ENCODE results near the gene PDZRN3.

PDZRN3 gene

GRCh38 chr3:73653351-73653750, 28.6 kb upstream of the PDZRN3 start:
- TF ChIP-seq SIN3A (IDR thresholded peaks at IDR 0.05; ENCODE audit: borderline replicate concordance, insufficient read depth, low read length): no peak
- no peak for TF ChIP-seq TAF1 (IDR thresholded peaks at IDR 0.05; ENCODE audit: borderline replicate concordance, insufficient read depth, low read length)
- no peak for TF ChIP-seq FOXP2 (optimal IDR thresholded peaks at IDR 0.05; ENCODE audit: borderline replicate concordance, extremely low read depth, extremely low read length, insufficient read depth)
- TF ChIP-seq POLR2AphosphoS5 (IDR thresholded peaks at IDR 0.05; ENCODE audit: low read depth, low read length): no peak
- TF ChIP-seq REST (IDR thresholded peaks at IDR 0.05; ENCODE audit: insufficient read depth in 1 of 2, low read depth in 2 of 2, low read length in 2 of 2): no peak

- TF ChIP-seq TAF1 (IDR thresholded peaks at IDR 0.05; ENCODE audit: borderline replicate concordance, insufficient read depth, low read length) (no peak), REST (IDR thresholded peaks at IDR 0.05; ENCODE audit: insufficient read depth in 1 of 2, low read depth in 2 of 2, low read length in 2 of 2) (no peak), FOXP2 (optimal IDR thresholded peaks at IDR 0.05; ENCODE audit: borderline replicate concordance, extremely low read depth, extremely low read length, insufficient read depth) (no peak), POLR2AphosphoS5 (IDR thresholded peaks at IDR 0.05; ENCODE audit: low read depth, low read length) (no peak), SIN3A (IDR thresholded peaks at IDR 0.05; ENCODE audit: borderline replicate concordance, insufficient read depth, low read length) (no peak)
These were observed 28.2 kb upstream of the PDZRN3 start for GRCh38 chr3:73652896-73653295.

- TF ChIP-seq REST (IDR thresholded peaks at IDR 0.05; ENCODE audit: insufficient read depth in 1 of 2, low read depth in 2 of 2, low read length in 2 of 2) (no peak), SIN3A (IDR thresholded peaks at IDR 0.05; ENCODE audit: borderline replicate concordance, insufficient read depth, low read length) (no peak), POLR2AphosphoS5 (IDR thresholded peaks at IDR 0.05; ENCODE audit: low read depth, low read length) (no peak), TAF1 (IDR thresholded peaks at IDR 0.05; ENCODE audit: borderline replicate concordance, insufficient read depth, low read length) (no peak)
These were observed 12.3 kb upstream of the PDZRN3 start for GRCh38 chr3:73637042-73637441.

GRCh38 chr3:73635254-73635653, 10.5 kb upstream of the PDZRN3 start:
- TF ChIP-seq REST (IDR thresholded peaks at IDR 0.05; ENCODE audit: insufficient read depth in 1 of 2, low read depth in 2 of 2, low read length in 2 of 2) (no peak), TAF1 (IDR thresholded peaks at IDR 0.05; ENCODE audit: borderline replicate concordance, insufficient read depth, low read length) (no peak), FOXP2 (optimal IDR thresholded peaks at IDR 0.05; ENCODE audit: borderline replicate concordance, extremely low read depth, extremely low read length, insufficient read depth) (no peak), POLR2AphosphoS5 (IDR thresholded peaks at IDR 0.05; ENCODE audit: low read depth, low read length) (no peak), SIN3A (IDR thresholded peaks at IDR 0.05; ENCODE audit: borderline replicate concordance, insufficient read depth, low read length) (no peak)

- no peak for TF ChIP-seq SIN3A (IDR thresholded peaks at IDR 0.05; ENCODE audit: borderline replicate concordance, insufficient read depth, low read length)
- no peak for TF ChIP-seq REST (IDR thresholded peaks at IDR 0.05; ENCODE audit: insufficient read depth in 1 of 2, low read depth in 2 of 2, low read length in 2 of 2)
- TF ChIP-seq FOXP2 (optimal IDR thresholded peaks at IDR 0.05; ENCODE audit: borderline replicate concordance, extremely low read depth, extremely low read length, insufficient read depth): no peak
- TF ChIP-seq POLR2AphosphoS5 (IDR thresholded peaks at IDR 0.05; ENCODE audit: low read depth, low read length): no peak
- no peak for TF ChIP-seq TAF1 (IDR thresholded peaks at IDR 0.05; ENCODE audit: borderline replicate concordance, insufficient read depth, low read length)
These were observed 9.2 kb upstream of the PDZRN3 start for GRCh38 chr3:73633916-73634344.
